Esophagus muscularis mucosa (tissue), 4 donors: ENCODE data around the gene PAFAH1B2. TPM values are rescaled to one million over a fixed set of nuclear protein-coding genes. Genes with fewer than 3 reads are reported as not detected.

Experiments used
- DNase-seq: peaks from one replicate; pipeline ENCODE4 v3.0.0-alpha.2; 2017; ENCODE audit errors: extremely low spot score
- H3K27ac ChIP-seq, 4 donors: fragments of 200-600 bp; sonication (generic); replicated peaks in 1 of 4; 1 replicate in 3 of 4; 2 replicates in 1 of 4; pipeline ENCODE4 v1.5.1; 2016 to 2019; ENCODE audit warnings: mild to moderate bottlenecking in 1 of 4
- H3K27me3 ChIP-seq, 4 donors: fragments of 200-600 bp; sonication (generic); one replicate each; pipeline versions ENCODE4 v1.5.1 to v1.6.0; 2016 to 2019
- H3K36me3 ChIP-seq, 4 donors: fragments of 200-600 bp; sonication (generic); one replicate each; pipeline ENCODE4 v1.5.1; 2016 to 2019
- H3K4me1 ChIP-seq, 4 donors: fragments of 200-600 bp; sonication (generic); one replicate each; pipeline ENCODE4 v1.5.1; 2016 to 2019
- H3K4me3 ChIP-seq, 4 donors: fragments of 200-600 bp; sonication (generic); 1 replicate in 2 of 4; 2 replicates in 2 of 4; pipeline ENCODE4 v1.5.1; 2016 to 2019; ENCODE audit warnings: mild to moderate bottlenecking in 4 of 4, moderate library complexity in 1 of 4
- H3K9me3 ChIP-seq, 4 donors: fragments of 200-600 bp; sonication (generic); 1 replicate in 3 of 4; 2 replicates in 1 of 4; pipeline ENCODE4 v1.5.1; 2016 to 2019
- EP300 ChIP-seq: sonication (generic); formaldehyde crosslinking; IDR thresholded peaks from one replicate; pipeline ENCODE4 v1.6.1; 2017; ENCODE audit warnings: antibody characterized with exemption
- POLR2A ChIP-seq: fragments of 450-650 bp; IDR thresholded peaks from one replicate; pipeline ENCODE4 v1.6.1; 2017; ENCODE audit warnings: antibody characterized with exemption, moderate library complexity, mild to moderate bottlenecking, low read depth
- POLR2AphosphoS5 ChIP-seq, 2 donors: sonication (generic); formaldehyde crosslinking; IDR thresholded peaks; one replicate each; pipeline ENCODE4 v1.6.1; 2017; ENCODE audit warnings: antibody characterized with exemption in 2 of 2
- WGBS: methylation state at CpG from one replicate; pipeline ENCODE4 v1.1.5; 2018; 5-methylcytosine and 5-hydroxymethylcytosine counted together
- intact Hi-C: fragments of 100-400 bp; cut with DNase I; formaldehyde crosslinking; loops from one replicate; pipeline ENCODE4 v1.15.1; 2023
- total RNA-seq, 4 donors: library from RNA; depleted of rRNA; stranded (reverse); fragments of >200 nt; gene quantifications; one replicate each; pipeline versions ENCODE4 v1.1.0 to v1.2.1, GENCODE V29; 2016
- TF ChIP-seq, protein P1 (sequence below), 3 experiments: fragments of 200-600 bp in 2 of 3; fragments of 450-650 bp in 1 of 3; sonication (generic) in 2 of 3; IDR thresholded peaks; one replicate each; pipeline ENCODE4 v1.5.1; 2017 to 2019; ENCODE audit warnings: antibody characterized with exemption in 3 of 3, mild to moderate bottlenecking in 2 of 3, moderate library complexity in 1 of 3

Gene PAFAH1B2
- total RNA-seq, 4 donors from 2014 or later, result 40.3 to 63.0 (median 47.4) TPM

DNA sequence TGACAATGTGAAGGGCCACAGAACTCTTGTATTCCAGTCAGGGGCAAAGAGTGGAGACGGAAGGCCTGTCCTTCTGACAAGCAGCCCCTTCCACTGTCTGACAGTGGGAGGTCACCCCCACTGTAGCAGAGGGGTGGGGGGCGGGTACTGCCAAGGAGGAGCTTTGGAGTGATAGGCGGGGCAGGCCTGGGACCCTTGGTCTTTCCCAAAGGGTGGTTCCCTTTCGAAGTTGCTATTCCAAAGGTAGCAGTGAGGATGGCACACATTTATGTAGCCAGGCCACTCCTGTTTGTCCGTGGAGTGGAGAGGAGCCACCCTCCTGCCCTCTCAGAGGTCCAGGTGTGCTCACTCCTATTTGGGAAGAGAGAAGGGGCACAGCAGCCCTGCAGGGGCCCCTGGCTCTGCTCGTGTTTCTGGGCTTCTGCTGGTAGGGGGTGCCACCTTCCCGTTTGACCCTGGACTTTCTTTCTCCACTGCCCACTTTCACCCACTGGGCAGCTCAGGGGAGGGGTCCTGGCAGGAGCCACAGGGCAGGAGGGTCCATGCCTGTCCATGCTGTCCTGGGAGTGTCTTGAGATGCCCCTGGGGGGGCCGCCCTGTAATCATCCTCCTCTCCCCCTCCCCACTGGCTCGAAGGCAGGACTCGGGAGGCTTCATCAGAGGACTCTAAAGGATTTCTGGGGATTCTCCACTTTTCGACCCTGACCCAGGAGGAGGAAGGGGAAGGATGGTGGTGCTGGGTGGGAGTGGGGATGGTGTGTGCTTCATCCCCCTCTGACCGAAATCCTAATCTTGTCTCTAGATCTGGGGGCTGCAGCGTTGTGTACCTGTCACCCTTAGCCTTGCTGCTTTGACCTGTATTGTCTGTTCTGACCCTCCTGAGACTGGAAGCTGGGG, 56.1 kb downstream of the PAFAH1B2 start:
- Histone ChIP-seq H3K27me3 (no peaks in the 10 kb centered on the region), H3K27ac (peak overlapping the region; percentile 94 to 97 (median 96)), H3K4me3 (peak overlapping the region; percentile 66 to 88 (median 78)), H3K9me3 (no peaks in the 10 kb centered on the region), H3K36me3 (peaks cover 18 to 61% (median 45%) of the 10 kb centered on the region in 4 donors), H3K4me1 (peaks cover 31 to 67% (median 50%) of the 10 kb centered on the region in 4 donors)
- 33% methylated on average over 11 of the region's 13 CpGs for WGBS
- no peak for DNase-seq
- intact Hi-C loops, result loop anchor here (2.0 kb wide), 1 partner anchor 25 kb away; no protein-coding TSS in a partner anchor
- TF ChIP-seq POLR2AphosphoS5 (IDR thresholded peaks at IDR 0.05) (peak; percentile 7 to 39), POLR2A (no peak)

DNA sequence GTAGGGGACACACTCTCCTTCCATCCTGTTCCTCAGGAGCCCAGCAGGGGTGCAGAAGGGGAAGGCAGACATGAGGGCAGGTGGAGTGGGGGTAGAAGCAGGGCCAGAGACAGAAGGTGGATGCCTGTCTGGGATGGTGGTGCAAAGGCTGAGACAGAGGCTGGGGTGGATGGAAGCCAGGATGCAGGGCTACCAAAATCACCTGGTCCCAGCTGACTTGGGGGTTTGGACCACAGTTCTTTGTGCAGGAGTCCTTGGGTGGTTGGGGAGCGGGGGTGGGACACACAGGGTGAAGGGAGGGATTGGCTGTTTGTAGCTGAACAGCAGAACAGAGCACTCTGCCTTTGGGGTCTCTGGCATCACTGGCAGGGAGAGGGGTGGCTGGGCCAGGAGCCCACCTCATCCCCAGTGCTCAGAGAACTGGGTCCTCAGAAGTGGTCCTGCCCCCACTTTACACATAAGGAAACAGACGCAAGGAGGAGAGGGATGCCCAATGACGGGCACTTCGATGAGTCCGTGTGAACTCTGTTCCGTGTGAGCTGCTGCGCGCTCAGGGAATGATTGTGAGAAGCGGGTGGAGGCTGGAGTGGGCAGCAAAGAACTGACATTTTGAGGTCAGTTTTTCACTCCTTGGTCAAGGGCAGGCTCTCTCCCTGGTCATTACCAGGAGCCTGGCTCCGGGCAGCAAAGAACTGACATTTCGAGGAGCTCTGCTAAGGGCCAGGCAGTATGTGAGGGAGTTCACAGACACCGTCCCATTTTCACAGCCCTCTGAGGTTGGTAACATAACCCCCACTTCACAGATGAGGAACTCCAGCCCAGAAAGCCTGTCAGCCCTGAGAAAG, 56.9 kb downstream of the PAFAH1B2 start:
- WGBS, result 62% methylated on average over 11 of the region's 12 CpGs
- H3K4me1 ChIP-seq, result peaks cover 34 to 72% (median 55%) of the 10 kb centered on the region in 4 donors
- peak overlapping the region; percentile 94 to 97 (median 96) for H3K27ac ChIP-seq
- no peak for TF ChIP-seq POLR2A
- TF ChIP-seq EP300, result no peak
- TF ChIP-seq, protein P1, sequence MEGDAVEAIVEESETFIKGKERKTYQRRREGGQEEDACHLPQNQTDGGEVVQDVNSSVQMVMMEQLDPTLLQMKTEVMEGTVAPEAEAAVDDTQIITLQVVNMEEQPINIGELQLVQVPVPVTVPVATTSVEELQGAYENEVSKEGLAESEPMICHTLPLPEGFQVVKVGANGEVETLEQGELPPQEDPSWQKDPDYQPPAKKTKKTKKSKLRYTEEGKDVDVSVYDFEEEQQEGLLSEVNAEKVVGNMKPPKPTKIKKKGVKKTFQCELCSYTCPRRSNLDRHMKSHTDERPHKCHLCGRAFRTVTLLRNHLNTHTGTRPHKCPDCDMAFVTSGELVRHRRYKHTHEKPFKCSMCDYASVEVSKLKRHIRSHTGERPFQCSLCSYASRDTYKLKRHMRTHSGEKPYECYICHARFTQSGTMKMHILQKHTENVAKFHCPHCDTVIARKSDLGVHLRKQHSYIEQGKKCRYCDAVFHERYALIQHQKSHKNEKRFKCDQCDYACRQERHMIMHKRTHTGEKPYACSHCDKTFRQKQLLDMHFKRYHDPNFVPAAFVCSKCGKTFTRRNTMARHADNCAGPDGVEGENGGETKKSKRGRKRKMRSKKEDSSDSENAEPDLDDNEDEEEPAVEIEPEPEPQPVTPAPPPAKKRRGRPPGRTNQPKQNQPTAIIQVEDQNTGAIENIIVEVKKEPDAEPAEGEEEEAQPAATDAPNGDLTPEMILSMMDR (IDR thresholded peaks at IDR 0.05), result no peak
- TF ChIP-seq POLR2AphosphoS5 (IDR thresholded peaks at IDR 0.05), result peak; percentile 1 to 56
- peak overlapping the region; percentile 66 to 88 (median 78) for H3K4me3 ChIP-seq
- no peaks in the 10 kb centered on the region for H3K27me3 ChIP-seq
- H3K9me3 ChIP-seq, result no peaks in the 10 kb centered on the region
- no peak for DNase-seq
- intact Hi-C loops, result no loop called here
- H3K36me3 ChIP-seq, result peaks cover 13 to 57% (median 42%) of the 10 kb centered on the region in 4 donors

DNA sequence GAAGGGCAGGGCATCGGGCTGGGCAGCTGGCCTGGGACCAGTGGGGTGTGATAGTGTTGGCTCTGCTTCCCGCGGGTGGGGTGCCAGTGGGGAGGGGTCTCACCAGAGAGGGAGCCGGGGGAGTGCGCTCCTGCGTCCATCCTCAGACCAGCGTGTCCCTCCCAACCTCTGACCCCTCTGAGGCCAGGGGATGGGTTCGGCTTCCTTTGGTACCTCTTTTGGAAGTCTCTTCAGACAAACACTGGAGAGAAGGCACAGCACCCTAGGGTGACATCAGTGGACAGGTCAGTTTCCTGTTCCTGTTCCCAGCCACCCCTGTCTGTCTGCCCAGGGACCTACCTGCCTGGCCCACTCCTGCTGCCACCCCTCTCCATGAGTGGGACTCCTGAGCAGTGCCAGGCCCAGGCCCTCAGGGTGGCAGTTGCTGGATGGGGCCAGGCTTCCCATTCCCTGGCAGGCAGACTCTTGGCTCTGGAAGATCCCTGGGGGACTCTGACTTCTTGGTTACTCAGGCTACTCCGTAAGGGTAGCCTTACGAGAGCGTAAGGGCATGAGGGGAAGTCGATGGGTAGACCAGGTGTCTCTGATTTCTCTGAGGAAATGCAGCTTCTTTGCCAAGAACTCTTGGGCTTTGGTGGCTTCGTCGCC, 57.7 kb downstream of the PAFAH1B2 start:
- H3K4me1 ChIP-seq, result peaks cover 34 to 70% (median 55%) of the 10 kb centered on the region in 4 donors
- WGBS, result 53% methylated on average over 6 of the region's 14 CpGs

DNA sequence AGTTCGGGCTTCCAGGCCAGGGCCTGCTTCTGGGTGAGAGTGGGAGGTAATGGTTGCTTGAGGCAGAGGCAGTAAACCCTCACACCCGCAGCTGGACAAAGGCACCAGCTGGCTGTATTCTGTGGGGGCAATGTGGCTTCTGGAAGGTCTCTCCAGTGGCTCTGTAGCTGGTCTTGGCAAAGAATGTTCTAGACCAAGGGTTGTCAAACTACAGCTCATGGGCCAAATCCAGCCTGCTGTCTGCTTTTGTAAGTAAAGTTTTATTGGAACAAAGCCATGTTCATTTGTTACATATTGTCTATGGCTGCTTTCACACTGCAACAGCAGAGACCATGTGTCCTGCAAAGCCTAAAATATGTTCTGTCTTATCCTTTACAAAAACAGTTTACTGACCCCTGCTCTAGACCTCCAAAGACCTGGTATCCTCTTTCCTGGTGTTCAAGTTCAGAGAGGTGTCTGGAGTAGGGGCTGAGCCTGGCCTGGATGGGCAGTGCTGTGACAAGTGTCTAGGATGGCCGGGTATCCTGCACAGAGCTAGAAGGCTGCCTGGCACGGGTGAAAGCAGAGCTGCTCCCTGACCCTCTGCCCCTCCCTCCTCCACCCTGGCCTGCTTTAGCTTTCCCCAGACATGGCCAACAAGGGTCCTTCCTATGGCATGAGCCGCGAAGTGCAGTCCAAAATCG, 58.4 kb downstream of the PAFAH1B2 start:
- TF ChIP-seq POLR2A, result no peak
- TF ChIP-seq POLR2AphosphoS5 (IDR thresholded peaks at IDR 0.05), result peak in 1 of 2 donors; percentile 38
- H3K4me1 ChIP-seq, result peaks cover 34 to 63% (median 48%) of the 10 kb centered on the region in 4 donors
- DNase-seq, result no peak
- no peaks in the 10 kb centered on the region for H3K9me3 ChIP-seq
- peak overlapping the region; percentile 66 to 88 (median 78) for H3K4me3 ChIP-seq
- intact Hi-C loops, result no loop called here
- H3K27ac ChIP-seq, result peak overlapping the region; percentile 94 to 97 (median 96)
- H3K27me3 ChIP-seq, result no peaks in the 10 kb centered on the region
- H3K36me3 ChIP-seq, result peaks cover 13 to 50% (median 34%) of the 10 kb centered on the region in 4 donors
- WGBS, result 67% methylated on average over 4 of the region's 7 CpGs

More for the DNA sequence above, 57.7 kb downstream of the PAFAH1B2 start:
- no peak for DNase-seq
- Histone ChIP-seq H3K27me3 (no peaks in the 10 kb centered on the region), H3K4me3 (peak overlapping the region; percentile 66 to 88 (median 78)), H3K36me3 (peaks cover 13 to 50% (median 36%) of the 10 kb centered on the region in 4 donors), H3K9me3 (no peaks in the 10 kb centered on the region), H3K27ac (peak overlapping the region; percentile 94 to 97 (median 96))
- intact Hi-C loops, result no loop called here
- TF ChIP-seq POLR2AphosphoS5 (IDR thresholded peaks at IDR 0.05) (peak in 1 of 2 donors; percentile 56), EP300 (no peak), POLR2A (no peak)
- TF ChIP-seq, protein P1 (IDR thresholded peaks at IDR 0.05), result no peak

DNA sequence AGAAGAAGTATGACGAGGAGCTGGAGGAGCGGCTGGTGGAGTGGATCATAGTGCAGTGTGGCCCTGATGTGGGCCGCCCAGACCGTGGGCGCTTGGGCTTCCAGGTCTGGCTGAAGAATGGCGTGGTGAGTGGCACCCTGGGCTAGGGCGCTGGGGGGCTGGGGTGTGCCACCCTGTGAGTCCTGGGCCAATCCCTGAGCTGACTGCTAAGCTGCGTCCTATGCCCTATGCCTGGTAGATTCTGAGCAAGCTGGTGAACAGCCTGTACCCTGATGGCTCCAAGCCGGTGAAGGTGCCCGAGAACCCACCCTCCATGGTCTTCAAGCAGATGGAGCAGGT, 59.0 kb downstream of the PAFAH1B2 start:
- peak overlapping the region; percentile 66 to 88 (median 78) for H3K4me3 ChIP-seq
- 68% methylated on average over 7 of the region's 10 CpGs for WGBS

More for the DNA sequence above, 59.0 kb downstream of the PAFAH1B2 start:
- no peak for DNase-seq
- peaks cover 13 to 50% (median 34%) of the 10 kb centered on the region in 4 donors for H3K36me3 ChIP-seq
- intact Hi-C loops, result no loop called here
- no peaks in the 10 kb centered on the region for H3K27me3 ChIP-seq
- TF ChIP-seq EP300 (no peak), POLR2AphosphoS5 (IDR thresholded peaks at IDR 0.05) (no peak), POLR2A (no peak)
- TF ChIP-seq, protein P1 (IDR thresholded peaks at IDR 0.05), result no peak
- H3K27ac ChIP-seq, result peak overlapping the region; percentile 94 to 97 (median 96)
- no peaks in the 10 kb centered on the region for H3K9me3 ChIP-seq
- peaks cover 30 to 57% (median 43%) of the 10 kb centered on the region in 4 donors for H3K4me1 ChIP-seq
